GM21381 (cell line): ENCODE data around the gene LHPP.

Source experiments
- ATAC-seq: cut with Tn5 transposase; IDR thresholded peaks from one replicate; pipeline ENCODE4 v1.9.1; 2021; ENCODE audit warnings: mild to moderate bottlenecking, moderate library complexity; ENCODE audit not compliant: unreplicated experiment

LHPP gene

DNA sequence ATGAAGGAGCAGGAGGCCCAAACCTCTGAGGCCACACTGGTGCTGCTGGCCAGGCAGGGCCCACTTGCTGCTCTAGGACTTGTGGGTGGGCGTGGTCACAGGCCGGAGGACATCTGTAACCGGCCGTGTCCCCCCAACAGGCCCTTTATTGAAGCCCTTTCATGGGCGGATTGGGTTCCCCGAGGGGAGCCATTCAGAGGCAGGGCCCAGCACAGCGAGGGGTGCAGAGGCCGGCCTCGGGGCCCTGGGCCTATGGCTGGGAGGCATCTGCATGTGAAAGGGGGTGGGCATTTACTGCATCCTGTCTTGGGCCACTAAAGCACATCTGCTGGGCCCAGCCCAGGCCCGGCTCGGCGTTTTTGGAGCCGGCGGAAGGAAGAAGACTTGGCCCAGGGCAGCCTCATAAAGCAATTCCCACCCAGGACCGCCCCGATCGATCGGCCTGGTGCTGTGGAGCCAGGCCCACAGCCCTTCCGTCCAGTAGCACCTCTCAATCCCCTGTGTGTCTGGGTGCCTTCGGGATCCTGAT lies 8.4 kb downstream of the LHPP start:
- ATAC-seq: no peak

DNA sequence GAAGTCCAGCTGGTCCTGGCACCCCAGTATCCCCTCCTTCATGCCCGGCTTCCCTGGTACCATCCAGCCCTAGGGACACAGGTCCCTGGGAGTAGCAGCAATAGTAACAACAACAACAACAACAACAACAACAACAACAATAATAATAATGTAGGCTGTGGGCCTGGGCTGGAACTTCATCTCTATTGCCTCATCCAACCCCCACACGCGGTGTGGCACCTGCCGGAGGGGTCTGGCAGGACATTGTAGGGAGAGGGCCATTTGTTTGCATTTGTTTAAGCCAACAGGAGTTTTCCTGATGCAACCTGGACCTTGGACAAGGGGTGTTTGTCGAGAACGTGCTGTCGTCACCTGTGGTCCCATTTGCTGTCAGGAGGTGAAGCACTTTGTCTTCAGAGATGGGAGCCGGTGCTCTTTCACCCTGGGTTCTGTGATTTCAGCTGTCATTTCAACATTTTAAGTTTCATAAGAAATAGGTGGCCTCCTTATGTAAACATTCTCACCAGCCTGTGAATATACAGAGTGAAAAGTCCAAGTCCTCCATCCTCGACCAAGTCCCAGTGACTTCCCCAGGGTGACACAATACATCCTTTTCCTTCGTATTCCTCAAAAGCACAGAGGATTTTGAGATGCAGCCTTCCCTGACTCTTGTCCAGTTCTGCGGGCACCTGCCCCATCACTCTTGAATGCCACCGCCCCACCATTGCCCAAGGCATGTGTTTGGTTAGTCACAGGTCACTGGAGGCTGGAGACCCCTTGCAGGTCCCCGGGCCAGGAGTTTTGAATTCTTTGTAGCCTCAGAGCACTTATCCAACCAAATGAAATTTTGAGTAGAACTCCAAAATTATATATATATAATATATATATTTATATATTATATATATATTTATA lies 9.2 kb downstream of the LHPP start:
- ATAC-seq: no peak

DNA sequence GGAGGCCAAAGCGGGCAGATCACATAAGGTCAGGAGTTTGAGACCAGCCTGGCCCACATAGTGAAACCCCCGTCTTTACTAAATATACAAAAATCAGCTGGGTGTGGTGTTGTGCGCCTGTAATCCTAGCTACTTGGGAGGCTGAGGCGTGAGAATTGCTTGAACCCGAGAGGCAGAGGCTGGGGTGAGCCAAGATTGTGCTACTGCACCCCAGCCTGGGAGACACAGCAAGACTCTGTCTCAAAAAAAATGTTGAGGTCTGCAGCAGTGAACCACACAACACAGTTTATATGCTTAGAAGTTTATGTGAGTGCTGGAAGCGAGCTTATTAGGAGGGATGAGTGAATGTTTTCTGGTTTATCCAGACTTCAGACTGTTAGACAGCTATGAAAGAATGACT lies 10.4 kb downstream of the LHPP start:
- no peak for ATAC-seq

DNA sequence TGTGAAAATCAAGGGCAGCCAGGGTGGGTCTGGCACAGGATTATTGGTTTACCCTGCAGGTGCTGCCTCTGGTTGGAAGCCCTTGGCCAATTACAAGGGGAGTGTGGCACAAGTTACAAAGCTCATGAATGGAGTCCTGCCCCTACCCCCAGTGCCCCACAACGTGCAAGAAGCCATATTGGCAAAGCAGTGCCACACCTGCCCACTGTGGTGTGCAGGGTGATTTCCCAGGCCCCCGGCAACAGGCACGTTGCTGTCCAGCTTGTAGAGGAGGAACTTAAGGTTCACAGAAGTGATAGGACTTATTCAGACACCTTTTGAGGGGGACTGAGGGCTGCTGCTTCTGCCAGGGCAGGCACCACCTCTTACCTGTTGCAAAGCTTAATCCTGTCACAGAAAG lies 11.4 kb downstream of the LHPP start:
- no peak for ATAC-seq

DNA sequence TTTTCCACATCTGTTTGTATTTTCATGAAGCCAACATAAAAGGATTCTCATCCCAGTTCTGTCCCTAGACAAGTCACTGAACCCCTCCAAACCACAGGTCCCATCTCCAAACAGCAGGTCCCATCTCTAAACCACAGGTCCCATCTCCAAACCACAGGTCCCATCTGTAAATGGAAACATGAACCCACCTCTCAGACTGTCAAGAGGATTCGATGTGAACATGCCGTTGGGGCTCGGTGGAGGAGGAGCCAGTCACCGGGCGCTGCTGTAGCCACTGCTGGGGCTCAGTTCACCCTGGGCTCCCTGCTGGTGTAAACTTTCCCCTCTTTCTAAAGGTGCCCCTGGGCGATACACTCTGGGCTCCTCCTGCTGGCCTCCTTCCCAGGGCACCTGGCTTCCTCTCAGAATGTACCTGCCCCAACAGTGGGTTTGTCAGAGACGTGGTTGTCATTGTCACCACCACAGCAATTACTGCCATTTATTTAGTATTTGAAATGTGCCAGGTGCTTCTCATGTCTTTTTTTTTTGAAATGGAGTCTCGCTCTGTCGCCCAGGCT lies 13.0 kb downstream of the LHPP start:
- ATAC-seq: no peak

DNA sequence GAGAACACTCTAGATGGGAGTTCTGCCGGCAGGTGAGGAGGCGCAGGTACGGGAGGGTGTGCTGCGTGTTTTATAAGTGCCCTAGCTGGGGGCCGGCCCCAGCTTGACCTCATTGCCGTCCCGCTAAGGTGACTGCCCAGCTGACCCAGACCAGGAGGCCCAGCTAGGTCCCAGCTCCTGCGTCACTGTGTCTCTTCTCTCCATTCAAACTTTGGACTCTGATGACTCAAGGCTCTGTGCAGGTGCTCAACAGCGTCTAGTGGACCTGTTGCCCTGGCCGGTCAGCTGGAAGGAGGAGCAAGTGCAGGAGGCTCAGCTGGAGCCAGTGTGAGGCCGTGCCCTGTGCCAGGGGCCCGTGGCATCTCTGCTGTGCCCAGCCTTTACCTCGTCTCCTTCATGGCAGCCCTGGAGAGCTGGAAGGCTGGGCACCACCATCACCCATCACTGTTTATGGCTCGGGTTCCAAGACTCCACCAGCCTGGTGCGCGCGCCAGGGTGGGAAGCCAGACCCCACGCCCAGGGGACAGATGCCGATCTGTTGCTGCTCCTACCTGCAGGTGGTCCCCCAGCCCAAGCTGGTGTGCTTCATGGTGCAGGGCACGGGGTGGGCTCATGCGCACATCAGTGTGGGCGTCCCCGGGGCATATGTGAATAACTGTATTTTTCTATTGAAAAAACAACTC lies 14.6 kb downstream of the LHPP start:
- ATAC-seq: no peak

DNA sequence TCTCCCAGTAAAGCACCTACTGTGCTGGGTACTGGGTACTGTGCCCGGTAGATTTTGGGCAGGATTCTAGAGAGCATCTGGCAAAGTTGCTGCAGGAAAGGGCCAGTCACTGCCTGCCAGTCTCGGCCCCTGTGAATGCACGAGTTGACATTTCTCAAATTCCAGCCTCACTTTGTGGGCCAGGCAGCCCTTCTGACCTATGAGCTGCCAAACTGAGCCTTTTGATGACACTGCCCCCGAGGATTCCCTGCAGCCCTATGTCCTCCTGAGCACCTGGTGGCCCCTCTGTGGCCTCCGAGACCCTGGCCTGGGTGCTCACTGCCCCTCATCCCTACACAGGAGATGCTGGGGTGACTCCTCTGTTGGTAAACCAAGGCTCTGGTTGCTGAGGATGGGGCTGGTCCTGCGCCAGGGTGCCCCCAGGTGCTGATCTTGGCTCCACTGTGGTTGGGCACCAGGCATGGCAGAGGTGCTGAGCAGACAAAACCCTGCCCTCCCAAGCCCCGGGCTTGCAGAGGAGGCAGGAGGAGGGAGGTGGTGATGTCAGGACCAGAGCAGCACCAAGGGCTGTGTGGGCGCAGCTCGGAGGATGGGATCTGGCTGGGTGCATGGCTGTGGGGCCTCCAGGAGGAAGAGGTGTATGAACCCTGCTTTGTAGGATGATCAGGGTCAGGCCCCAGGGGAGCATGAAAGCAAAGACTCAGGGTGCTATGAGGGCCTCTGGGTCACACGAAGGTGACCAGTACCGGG lies 16.2 kb downstream of the LHPP start:
- no peak for ATAC-seq

DNA sequence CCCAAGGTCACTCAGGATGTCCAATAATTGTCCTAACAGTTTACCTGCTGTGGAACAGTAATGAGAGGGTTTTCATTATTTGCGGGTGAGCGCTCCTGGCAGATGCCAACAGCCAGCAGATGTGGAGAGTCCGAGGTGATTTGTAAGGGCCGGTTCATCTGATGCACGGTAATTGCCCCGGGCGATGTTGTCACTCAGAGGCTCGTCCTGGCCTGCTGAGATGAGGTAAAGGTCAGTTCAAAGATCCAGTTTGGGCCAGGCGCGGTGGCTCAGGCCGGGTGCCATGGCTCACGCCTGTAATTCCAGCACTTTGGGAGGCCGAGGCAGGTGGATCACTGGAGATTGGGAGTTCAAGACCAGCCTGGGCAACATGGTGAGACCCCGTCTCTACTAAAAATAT lies 16.9 kb downstream of the LHPP start:
- no peak for ATAC-seq

DNA sequence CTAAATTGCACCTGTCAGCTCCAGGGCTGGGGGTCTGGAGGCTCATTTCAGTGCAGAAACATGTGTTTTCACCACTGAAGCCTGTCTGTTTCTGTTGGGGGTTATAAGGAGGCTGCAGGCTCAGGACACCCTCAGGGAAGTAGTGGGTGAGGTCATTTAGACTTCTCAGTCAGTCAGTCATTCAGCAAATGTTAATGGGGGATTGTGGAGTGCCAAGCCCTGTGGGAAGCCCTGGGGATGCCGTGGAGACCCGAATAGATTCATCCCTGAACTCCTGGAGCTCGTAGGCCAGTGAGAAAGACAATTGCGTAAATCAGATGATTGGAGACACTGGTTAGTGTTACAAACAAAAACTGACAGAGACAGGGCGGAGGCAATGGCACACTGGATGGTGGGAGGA lies 19.2 kb downstream of the LHPP start:
- no peak for ATAC-seq

DNA sequence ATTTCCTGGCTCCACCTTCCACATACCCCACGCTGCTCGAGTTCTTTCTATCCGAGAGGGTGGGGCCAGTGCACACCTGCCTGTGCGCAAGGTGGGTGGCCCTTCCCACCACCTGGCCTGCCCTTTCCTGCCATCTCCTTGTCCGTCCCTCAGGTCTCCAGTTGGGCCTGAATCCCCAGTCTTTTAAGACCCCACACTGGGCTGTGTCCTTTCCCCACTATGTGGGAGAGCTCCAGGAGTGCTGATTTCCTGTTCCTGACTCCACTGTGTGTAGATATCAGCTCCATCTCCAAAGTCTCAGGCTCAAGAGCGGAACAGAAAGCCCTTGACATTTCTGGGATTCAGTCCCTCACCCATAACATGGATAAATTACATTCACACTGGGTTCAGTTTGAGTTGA lies 20.1 kb downstream of the LHPP start:
- no peak for ATAC-seq

DNA sequence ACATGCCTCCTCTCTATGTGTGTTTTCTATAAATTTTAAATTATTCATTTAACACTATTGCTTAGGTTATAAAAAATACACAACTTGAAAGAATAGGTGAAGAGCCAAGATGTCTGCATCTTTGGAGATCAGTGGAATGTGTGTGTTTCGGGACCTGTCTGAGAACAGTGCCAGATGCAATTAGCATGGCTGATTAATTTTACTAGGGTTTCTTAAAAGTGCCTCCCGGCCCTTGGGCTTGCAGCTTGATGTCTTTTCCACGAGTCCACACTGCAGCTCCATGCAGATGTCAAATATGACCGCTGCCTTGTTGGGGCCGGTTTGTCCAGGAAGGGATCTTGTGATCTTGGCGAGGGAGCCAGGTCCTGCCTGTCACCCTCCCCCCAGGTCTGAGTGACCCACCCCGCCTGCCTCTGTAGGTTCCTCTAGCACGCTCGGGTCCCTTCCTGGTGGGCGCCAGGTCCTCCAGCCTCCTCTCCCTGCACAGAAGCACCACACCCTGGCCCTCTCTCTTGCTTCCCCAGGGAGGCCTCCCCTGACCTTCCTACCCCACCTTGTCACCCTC lies 20.7 kb downstream of the LHPP start:
- no peak for ATAC-seq

DNA sequence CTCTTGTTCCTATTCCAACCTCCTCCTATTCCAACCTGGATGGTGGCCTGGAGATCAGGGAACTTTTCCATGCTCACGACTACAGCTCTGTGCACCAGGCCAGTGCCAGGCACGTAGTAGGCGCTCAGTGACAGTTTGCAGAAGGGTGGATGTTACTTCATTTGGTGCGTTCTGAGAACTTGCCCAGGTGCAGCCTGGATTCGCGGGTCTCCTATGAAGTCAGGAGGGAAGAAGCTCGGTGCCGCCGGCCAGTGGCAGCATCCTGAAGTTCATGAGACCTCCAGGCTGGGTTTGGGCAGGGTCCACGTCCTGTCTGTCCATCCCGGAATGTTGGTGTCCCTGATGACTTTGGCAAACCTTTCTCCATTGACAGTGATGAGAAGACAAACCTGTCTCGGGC lies 21.3 kb downstream of the LHPP start:
- ATAC-seq: no peak

DNA sequence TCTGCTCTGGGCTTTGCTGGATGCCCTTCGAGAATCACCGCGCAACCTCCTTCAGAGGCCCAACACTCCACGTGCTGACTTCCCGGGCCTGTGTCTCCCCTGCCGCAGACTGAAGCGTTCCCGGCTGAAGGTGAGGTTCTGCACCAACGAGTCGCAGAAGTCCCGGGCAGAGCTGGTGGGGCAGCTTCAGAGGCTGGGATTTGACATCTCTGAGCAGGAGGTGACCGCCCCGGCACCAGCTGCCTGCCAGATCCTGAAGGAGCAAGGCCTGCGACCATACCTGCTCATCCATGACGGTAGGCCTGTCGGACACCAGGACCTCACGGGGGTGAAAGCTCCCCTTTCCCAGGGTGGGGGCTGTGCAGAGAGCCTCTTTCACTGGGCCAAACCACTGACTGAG lies 22.4 kb downstream of the LHPP start:
- ATAC-seq: no peak

DNA sequence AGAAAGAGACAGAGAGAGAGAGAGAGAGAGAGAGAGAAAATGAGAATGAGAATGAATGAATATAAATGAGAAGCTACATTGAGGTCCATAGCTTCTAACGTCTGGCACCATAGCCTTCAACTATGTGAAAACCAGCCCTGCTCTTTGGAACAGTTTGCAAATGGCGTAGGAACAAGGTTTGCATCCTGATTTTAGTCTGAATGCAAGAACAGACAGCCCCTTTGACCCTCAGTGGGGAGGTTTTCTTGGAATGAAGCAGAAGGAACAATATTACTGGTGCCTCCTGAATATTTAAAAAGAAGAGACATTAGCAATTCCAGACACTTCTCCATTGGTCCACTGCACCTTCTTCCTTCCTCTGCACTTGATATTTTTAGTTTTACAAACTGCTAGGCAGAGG lies 23.0 kb downstream of the LHPP start:
- ATAC-seq: no peak

DNA sequence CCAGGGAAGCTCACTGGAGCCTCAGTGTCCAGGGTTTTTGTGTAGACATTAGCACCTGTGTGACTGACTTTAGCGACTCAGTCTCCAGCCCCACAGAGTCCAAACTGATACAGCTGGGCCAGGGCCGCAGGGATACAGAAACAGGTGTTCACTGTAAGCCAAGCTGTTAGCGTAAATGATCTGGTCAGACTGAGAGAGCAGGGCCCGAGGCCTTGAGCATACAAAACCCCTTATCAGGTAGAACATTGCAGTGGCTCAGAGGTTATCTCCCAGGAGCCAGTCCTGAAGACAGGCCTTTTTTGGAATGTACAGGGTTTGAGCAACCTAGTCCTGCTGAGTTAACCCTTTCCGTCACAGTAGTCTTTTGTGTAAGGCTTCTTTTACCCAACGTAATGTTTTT lies 25.0 kb downstream of the LHPP start:
- no peak for ATAC-seq

DNA sequence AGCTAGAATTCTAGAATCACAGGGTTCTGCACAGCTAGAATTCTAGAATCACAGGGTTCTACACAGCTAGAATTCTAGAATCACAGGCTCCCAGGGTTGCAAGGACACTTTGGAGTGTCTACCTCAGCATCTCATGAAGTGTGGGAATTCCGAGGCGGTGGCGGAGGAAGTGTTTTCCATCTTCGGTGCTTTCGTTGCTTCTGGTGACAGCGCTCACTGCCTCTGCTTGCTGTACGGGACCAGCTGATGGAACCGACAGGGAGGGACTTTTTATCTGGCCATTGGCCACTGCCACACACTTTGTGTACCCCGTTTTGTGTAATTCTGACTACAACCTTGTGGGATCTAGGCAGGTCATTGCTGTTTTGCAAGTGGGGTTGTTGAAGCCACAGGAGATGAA lies 29.5 kb downstream of the LHPP start:
- no peak for ATAC-seq

DNA sequence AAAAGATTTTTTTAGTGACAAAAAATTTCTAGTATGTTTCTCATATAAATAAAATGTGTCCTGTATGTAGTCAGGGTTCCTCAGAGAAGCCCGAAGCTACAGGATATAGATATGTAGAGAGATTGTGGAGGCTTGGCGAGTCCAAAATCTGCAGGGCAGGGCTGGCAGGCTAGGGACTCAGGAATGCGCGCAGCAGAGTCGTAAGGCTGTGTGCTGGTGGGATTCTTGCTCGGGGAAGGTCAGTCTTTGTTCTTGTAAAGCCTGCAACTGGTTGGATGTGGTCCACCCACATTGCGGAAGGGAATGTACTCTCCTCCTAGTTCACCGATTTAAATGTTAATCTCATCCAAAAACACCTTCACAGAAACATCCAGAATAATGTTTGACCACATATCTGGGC lies 30.6 kb downstream of the LHPP start:
- no peak for ATAC-seq

DNA sequence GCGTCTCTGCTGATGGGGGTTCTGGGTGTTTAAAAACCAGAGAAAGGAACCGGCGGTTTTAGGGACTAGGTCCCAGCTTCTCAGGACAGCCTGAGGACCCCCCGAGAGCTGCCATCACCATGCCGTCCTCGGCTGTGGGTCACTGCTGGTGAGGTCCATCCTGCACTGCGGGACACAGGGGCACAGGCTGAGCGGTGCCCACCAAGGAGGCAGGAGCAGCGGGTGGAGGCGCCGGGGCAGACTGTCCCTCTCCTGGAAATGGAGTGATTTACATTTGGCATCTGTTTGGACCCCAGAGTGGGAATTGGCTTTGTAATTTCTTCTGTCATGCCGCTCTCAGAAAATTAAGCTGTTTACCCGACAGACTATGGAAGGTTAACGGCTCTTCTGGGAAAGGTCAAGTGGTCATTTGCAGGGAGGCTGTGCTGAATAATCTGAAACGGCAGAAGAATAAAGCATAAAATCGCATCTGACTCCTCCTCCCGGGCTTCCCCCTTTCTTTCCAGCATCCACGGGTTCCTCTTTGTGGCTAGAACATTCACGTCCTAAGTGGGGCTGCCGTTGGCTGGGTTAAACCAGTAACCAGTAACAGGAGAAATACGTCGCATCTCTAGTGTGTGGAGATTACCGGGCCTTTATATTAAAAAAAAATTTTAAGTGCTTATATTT lies 31.7 kb downstream of the LHPP start:
- no peak for ATAC-seq

DNA sequence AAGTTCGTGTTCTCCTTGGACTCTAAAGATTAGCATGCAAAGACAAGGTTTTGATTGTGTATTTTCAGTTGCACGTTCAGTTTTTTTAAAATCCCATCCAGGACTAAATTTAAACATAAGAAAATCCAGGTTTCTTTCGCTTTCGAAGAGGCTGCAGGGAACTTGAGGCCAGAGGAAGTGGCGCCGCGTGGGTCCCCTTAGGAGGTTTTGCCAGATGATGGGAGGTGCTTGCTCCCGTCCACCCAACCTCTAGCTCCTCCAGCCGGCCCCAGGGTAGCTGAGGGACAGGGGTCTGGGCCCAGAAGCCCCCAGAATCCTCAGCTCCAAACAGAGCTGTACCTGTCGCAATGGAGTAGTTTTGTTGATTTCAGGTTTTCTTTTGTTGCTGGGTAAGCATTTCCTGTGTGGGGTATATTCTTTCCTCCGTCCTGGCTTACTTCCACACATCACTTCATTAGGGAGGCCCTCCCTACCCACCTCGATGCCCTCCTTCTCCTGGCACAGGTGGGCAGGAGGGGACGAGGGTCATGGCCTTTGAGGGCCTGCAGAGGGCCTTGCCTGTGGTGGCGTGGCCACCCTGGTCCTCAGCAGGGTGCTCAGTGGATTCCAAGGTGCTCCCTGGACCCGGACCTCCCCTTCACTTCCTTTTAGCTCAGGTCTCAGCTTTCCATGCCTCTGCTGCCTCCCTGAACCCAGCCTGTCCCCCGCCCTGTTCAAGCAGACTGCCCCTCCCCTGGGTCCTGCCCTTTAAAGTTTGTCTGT lies 32.6 kb downstream of the LHPP start:
- ATAC-seq: no peak

DNA sequence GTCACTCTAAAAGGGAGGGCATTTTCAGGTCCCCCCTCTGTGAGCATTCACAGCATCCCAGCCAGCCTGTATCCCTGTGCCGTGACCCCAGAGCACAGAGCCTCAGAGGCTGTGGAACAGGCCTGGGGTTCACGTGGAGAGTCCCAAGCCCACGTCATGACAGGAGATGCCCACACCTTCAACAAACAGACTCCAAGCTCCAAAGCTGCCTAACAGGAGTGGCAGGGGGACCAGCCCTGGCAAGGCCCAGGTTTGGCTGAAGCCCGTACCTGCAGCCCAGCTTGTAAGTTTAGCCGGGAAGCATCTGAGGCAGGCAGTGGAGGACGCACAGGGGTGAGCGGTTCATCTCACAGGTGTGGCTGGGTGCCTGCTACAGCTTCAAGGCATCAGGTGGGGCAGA lies 33.5 kb downstream of the LHPP start:
- no peak for ATAC-seq
